ENCODE data around the gene SLC38A9.
"Not testable (repeated sequence)": the region's sequence is repeated elsewhere in the genome, so short reads cannot be mapped to it uniquely, and the experiment has no call there.

Gene SLC38A9

GRCh38 chr5:55610542-55610941, 101.6 kb downstream of the SLC38A9 start:
- no peak for DNase-seq (ENCODE audit: low read depth)

- no peak for DNase-seq (ENCODE audit: low read depth)
Measured at GRCh38 chr5:55609413-55609812, 102.7 kb downstream of the SLC38A9 start.

GRCh38 chr5:55608595-55609349, 103.4 kb downstream of the SLC38A9 start:
- DNase-seq (ENCODE audit: low read depth) = no peak

- not testable (repeated sequence) for DNase-seq (ENCODE audit: low read depth)
Measured at GRCh38 chr5:55607309-55607708, 104.8 kb downstream of the SLC38A9 start.

- no peak for DNase-seq (ENCODE audit: low read depth)
Measured at GRCh38 chr5:55604611-55605067, 107.5 kb downstream of the SLC38A9 start.

- no peak for DNase-seq (ENCODE audit: low read depth)
Measured at GRCh38 chr5:55603922-55604321, 108.2 kb downstream of the SLC38A9 start.

- no peak for DNase-seq (ENCODE audit: low read depth)
Measured at GRCh38 chr5:55601628-55602027, 110.5 kb downstream of the SLC38A9 start.

GRCh38 chr5:55601204-55601618, 110.9 kb downstream of the SLC38A9 start:
- DNase-seq (ENCODE audit: low read depth) = no peak

GRCh38 chr5:55600497-55601203, 111.5 kb downstream of the SLC38A9 start:
- DNase-seq (ENCODE audit: low read depth) = no peak

GRCh38 chr5:55600086-55600485, 112.0 kb downstream of the SLC38A9 start:
- DNase-seq (ENCODE audit: low read depth) = no peak

GRCh38 chr5:55599148-55600050, 112.7 kb downstream of the SLC38A9 start:
- DNase-seq (ENCODE audit: low read depth) = no peak

- DNase-seq (ENCODE audit: low read depth) = no peak
Measured at GRCh38 chr5:55597014-55597981, 114.8 kb downstream of the SLC38A9 start.

- DNase-seq (ENCODE audit: low read depth) = no peak
Measured at GRCh38 chr5:55594671-55595070, 117.5 kb downstream of the SLC38A9 start.

- no peak for DNase-seq (ENCODE audit: low read depth)
Measured at GRCh38 chr5:55593115-55593472, 119.0 kb downstream of the SLC38A9 start.

GRCh38 chr5:55592388-55593114, 119.6 kb downstream of the SLC38A9 start:
- no peak for DNase-seq (ENCODE audit: low read depth)

GRCh38 chr5:55591686-55592085, 120.4 kb downstream of the SLC38A9 start:
- no peak for DNase-seq (ENCODE audit: low read depth)

- no peak for DNase-seq (ENCODE audit: low read depth)
Measured at GRCh38 chr5:55585206-55585610, 126.9 kb downstream of the SLC38A9 start.

- no peak for DNase-seq (ENCODE audit: low read depth)
Measured at GRCh38 chr5:55584398-55585205, 127.5 kb downstream of the SLC38A9 start.

- no peak for DNase-seq (ENCODE audit: low read depth)
Measured at GRCh38 chr5:55583578-55583977, 128.5 kb downstream of the SLC38A9 start.

GRCh38 chr5:55582256-55582655, 129.9 kb downstream of the SLC38A9 start:
- DNase-seq (ENCODE audit: low read depth) = no peak
